ENCODE data around the gene HNRNPA3.
"Not testable (repeated sequence)": the region's sequence is repeated elsewhere in the genome, so short reads cannot be mapped to it uniquely, and the experiment has no call there.

HNRNPA3 gene

GRCh38 chr2:177211576-177212105, 953 bp upstream of the HNRNPA3 start:
- H3K4me3 ChIP-seq (ENCODE audit: low read depth, low read length), result peak overlapping the region; percentile 58
- no peaks in the 10 kb centered on the region for H3K27me3 ChIP-seq (replicated peaks)
- H3K36me3 ChIP-seq (replicated peaks), result peaks cover 22% of the 10 kb centered on the region
- peak overlapping the region; percentile 99 for H3K27ac ChIP-seq
- no peak for DNase-seq
- no peak for TF ChIP-seq CTCF (IDR thresholded peaks at IDR 0.05; ENCODE audit: low read depth, low read length, missing control alignments)
- in situ Hi-C loops (cut with HindIII; ENCODE audit: low pct_ligation_motif_present, low sequenced_read_pairs), result no loop called here

GRCh38 chr2:177212891-177213856, 580 bp downstream of the HNRNPA3 start:
- TF ChIP-seq CTCF (IDR thresholded peaks at IDR 0.05; ENCODE audit: low read depth, low read length, missing control alignments), result no peak
- peak overlapping the region; percentile 99 for H3K27ac ChIP-seq

GRCh38 chr2:177217247-177217843, 4.8 kb downstream of the HNRNPA3 start:
- no peak for DNase-seq
- no peaks in the 10 kb centered on the region for H3K27me3 ChIP-seq (replicated peaks)
- H3K27ac ChIP-seq, result no peak overlapping the region
- peaks cover 72% of the 10 kb centered on the region for H3K36me3 ChIP-seq (replicated peaks)
- no peak overlapping the region for H3K4me3 ChIP-seq (ENCODE audit: low read depth, low read length)
- no peak for TF ChIP-seq CTCF (IDR thresholded peaks at IDR 0.05; ENCODE audit: low read depth, low read length, missing control alignments)
- in situ Hi-C loops (cut with HindIII; ENCODE audit: low pct_ligation_motif_present, low sequenced_read_pairs), result no loop called here

More at GRCh38 chr2:177212891-177213856, 580 bp downstream of the HNRNPA3 start:
- Histone ChIP-seq H3K36me3 (replicated peaks) (peaks cover 35% of the 10 kb centered on the region), H3K4me3 (ENCODE audit: low read depth, low read length) (peak overlapping the region; percentile 85), H3K27me3 (replicated peaks) (no peaks in the 10 kb centered on the region)
- DNase-seq, result peak; percentile 84
- in situ Hi-C loops (cut with HindIII; ENCODE audit: low pct_ligation_motif_present, low sequenced_read_pairs), result no loop called here

- DNase-seq; in situ Hi-C loops (cut with HindIII; ENCODE audit: low pct_ligation_motif_present, low sequenced_read_pairs); H3K4me3 ChIP-seq (ENCODE audit: low read depth, low read length); H3K27me3 ChIP-seq (replicated peaks); H3K27ac ChIP-seq: not testable (repeated sequence)
- H3K36me3 ChIP-seq (replicated peaks), result peaks cover 75% of the 10 kb centered on the region
These were observed 7.2 kb downstream of the HNRNPA3 start for GRCh38 chr2:177219787-177220186.

- H3K36me3 ChIP-seq (replicated peaks), result peaks cover 59% of the 10 kb centered on the region
- no peak for DNase-seq
- no peak overlapping the region for H3K27ac ChIP-seq
- H3K4me3 ChIP-seq (ENCODE audit: low read depth, low read length), result no peak overlapping the region
- no peak for TF ChIP-seq CTCF (IDR thresholded peaks at IDR 0.05; ENCODE audit: low read depth, low read length, missing control alignments)
- no peaks in the 10 kb centered on the region for H3K27me3 ChIP-seq (replicated peaks)
- in situ Hi-C loops (cut with HindIII; ENCODE audit: low pct_ligation_motif_present, low sequenced_read_pairs), result no loop called here
These were observed 8.9 kb downstream of the HNRNPA3 start for GRCh38 chr2:177221534-177221933.

GRCh38 chr2:177221970-177222369, 9.4 kb downstream of the HNRNPA3 start:
- no peaks in the 10 kb centered on the region for H3K27me3 ChIP-seq (replicated peaks)
- H3K36me3 ChIP-seq (replicated peaks), result peaks cover 54% of the 10 kb centered on the region
- DNase-seq, result no peak
- no peak for TF ChIP-seq CTCF (IDR thresholded peaks at IDR 0.05; ENCODE audit: low read depth, low read length, missing control alignments)
- in situ Hi-C loops (cut with HindIII; ENCODE audit: low pct_ligation_motif_present, low sequenced_read_pairs), result no loop called here
- no peak overlapping the region for H3K4me3 ChIP-seq (ENCODE audit: low read depth, low read length)
- no peak overlapping the region for H3K27ac ChIP-seq

- in situ Hi-C loops (cut with HindIII; ENCODE audit: low pct_ligation_motif_present, low sequenced_read_pairs); H3K27ac ChIP-seq: not testable (repeated sequence)
These were observed 10.8 kb downstream of the HNRNPA3 start for GRCh38 chr2:177223436-177223835.

More at GRCh38 chr2:177223436-177223835, 10.8 kb downstream of the HNRNPA3 start:
- H3K27me3 ChIP-seq (replicated peaks); DNase-seq; H3K4me3 ChIP-seq (ENCODE audit: low read depth, low read length): not testable (repeated sequence)
- peaks cover 44% of the 10 kb centered on the region for H3K36me3 ChIP-seq (replicated peaks)

Data from brain microvascular endothelial cell (primary cell).